NT2/D1 (cell line): Measurements from ENCODE around the gene GFPT1.

Experiments used
- SUZ12 ChIP-seq: IDR thresholded peaks from 2 replicates; pipeline ENCODE4 v1.6.1; 2011; ENCODE audit not compliant: insufficient read length, insufficient read depth; ENCODE audit errors: extremely low read depth
- YY1 ChIP-seq: IDR thresholded peaks from 2 replicates; pipeline ENCODE4 v1.6.1; 2011; ENCODE audit not compliant: insufficient read length, insufficient read depth
- ZNF274 ChIP-seq: IDR thresholded peaks from 2 replicates; pipeline ENCODE4 v1.6.1; 2011; ENCODE audit warnings: mild to moderate bottlenecking, low read depth, low read length

DNA sequence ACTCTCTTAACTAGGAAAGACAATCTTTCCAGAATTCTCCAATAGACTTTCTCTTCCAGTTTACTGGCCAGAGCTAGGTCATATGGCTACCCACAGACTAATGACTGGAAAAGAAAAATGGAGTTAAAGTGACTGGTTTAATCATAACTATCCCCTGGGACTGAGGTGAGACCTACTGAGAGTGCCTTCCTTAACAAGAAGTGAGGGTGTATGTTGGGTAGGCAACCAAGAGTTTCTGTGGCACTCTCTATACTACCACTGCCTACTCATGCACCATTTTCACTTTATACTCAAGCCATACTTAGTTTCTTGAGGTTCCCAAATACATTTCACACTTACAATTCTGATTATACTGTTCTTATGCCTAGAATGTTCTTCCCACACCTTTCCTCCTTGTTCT lies 6.9 kb upstream of the GFPT1 start:
- no peak for TF ChIP-seq YY1
- no peak for TF ChIP-seq ZNF274
- no peak for TF ChIP-seq SUZ12
